ENCODE measurements around the gene PTPRJ.

PTPRJ gene

DNA sequence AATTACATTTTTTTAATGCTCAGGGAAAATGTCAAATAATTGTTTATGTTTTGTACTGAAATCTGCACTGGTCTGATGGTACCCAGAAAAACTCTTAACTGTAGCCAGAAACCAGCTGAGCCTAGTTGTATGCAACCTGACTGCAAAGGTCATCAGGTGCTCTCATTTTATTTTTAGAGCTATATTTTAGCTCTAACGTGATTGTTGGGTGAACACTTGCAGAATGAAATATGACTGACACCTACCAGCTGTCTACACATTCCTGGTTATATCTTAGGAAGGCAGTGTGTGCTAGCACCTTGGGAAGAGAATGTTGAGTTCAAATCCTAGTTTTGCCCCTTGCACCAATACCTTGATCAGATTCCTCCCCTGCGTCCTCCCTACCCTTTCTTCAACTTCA, 23.6 kb downstream of the PTPRJ start:
- Histone ChIP-seq H3K36me3 (ENCODE audit: control insufficient read depth, insufficient read depth, low read length) (no peaks in the 10 kb centered on the region), H3K4me3 (ENCODE audit: insufficient read depth, low read depth, low read length, poor library complexity, severe bottlenecking) (no peak overlapping the region), H3K27ac (ENCODE audit: insufficient read depth, low read length, poor library complexity, severe bottlenecking) (peak overlapping the region; percentile 67), H3K9me3 (ENCODE audit: control insufficient read depth, low read length) (no peaks in the 10 kb centered on the region), H3K27me3 (replicated peaks; ENCODE audit: control insufficient read depth, insufficient read depth, low read length, poor library complexity, severe bottlenecking) (no peaks in the 10 kb centered on the region), H3K4me1 (ENCODE audit: control insufficient read depth, insufficient read depth, low read length, poor library complexity, severe bottlenecking) (peaks cover 75% of the 10 kb centered on the region)
- no peak for DNase-seq

DNA sequence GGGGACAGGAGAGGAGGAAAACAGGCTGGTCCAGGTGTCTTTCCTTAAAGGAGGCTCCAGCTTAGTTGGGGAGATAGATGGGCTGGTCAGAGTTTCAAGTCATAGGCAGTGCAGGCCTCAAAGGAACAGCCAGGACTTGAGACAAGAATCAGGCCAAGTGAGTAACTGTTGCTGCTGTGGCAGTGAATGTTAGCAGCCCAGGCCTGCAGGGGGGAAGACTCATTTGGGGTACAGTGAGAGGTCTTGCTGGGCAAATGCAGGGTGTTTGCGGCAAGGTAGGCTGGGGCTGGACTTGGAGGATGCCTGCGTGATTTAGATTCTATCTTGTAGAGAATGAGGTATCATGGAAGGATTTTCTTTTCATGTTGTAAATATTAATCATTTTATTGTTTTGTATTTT, 24.1 kb downstream of the PTPRJ start:
- H3K4me1 ChIP-seq (ENCODE audit: control insufficient read depth, insufficient read depth, low read length, poor library complexity, severe bottlenecking): peaks cover 79% of the 10 kb centered on the region
- DNase-seq: no peak
- H3K27ac ChIP-seq (ENCODE audit: insufficient read depth, low read length, poor library complexity, severe bottlenecking): peak overlapping the region; percentile 67
- H3K9me3 ChIP-seq (ENCODE audit: control insufficient read depth, low read length): no peaks in the 10 kb centered on the region
- H3K4me3 ChIP-seq (ENCODE audit: insufficient read depth, low read depth, low read length, poor library complexity, severe bottlenecking): no peak overlapping the region
- no peaks in the 10 kb centered on the region for H3K27me3 ChIP-seq (replicated peaks; ENCODE audit: control insufficient read depth, insufficient read depth, low read length, poor library complexity, severe bottlenecking)
- no peaks in the 10 kb centered on the region for H3K36me3 ChIP-seq (ENCODE audit: control insufficient read depth, insufficient read depth, low read length)

DNA sequence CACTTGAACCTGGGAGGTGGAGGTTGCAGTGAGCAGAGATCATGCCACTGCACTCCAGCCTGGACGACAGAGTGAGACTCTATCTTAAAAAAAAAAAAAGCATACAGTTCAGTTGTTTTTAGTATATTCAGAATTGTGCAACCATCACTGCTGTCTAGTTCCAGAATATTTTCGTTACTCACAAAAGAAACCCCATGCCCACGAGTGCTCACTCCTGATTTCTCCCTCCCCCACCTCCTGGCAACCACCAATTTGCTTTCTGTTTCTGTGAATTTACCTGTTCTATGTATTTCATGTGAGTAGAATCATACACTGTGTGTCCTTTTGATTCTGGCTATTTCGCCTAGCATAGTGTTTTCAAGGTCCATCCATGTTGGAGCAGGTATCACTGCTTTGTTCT, 24.8 kb downstream of the PTPRJ start:
- no peak for DNase-seq
- H3K27ac ChIP-seq (ENCODE audit: insufficient read depth, low read length, poor library complexity, severe bottlenecking): peak overlapping the region; percentile 67
- H3K9me3 ChIP-seq (ENCODE audit: control insufficient read depth, low read length): no peaks in the 10 kb centered on the region
- H3K4me1 ChIP-seq (ENCODE audit: control insufficient read depth, insufficient read depth, low read length, poor library complexity, severe bottlenecking): peaks cover 76% of the 10 kb centered on the region
- no peaks in the 10 kb centered on the region for H3K36me3 ChIP-seq (ENCODE audit: control insufficient read depth, insufficient read depth, low read length)
- peak overlapping the region; percentile 41 for H3K4me3 ChIP-seq (ENCODE audit: insufficient read depth, low read depth, low read length, poor library complexity, severe bottlenecking)
- H3K27me3 ChIP-seq (replicated peaks; ENCODE audit: control insufficient read depth, insufficient read depth, low read length, poor library complexity, severe bottlenecking): no peaks in the 10 kb centered on the region

DNA sequence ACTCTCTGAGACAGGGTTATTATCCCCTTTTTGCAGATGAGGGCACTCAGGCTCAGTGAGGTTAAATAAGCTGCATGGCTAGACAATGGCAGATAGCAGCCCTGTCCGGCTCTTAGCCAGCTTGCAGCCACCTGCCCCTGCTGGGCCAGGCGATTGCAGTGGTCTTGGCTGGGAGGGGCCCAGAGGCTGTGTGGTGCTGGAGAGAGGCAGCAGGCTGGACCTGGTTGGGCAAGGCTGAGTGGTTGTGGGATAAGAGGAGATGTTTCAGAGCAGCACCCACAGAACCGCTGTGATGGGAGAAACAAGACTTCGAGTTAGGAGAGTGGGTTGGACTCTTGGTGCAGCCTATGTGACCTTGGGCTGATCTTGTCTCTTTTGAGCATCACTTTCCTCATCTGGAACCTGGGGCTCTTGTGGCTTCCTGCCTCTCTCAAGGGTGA, 25.5 kb downstream of the PTPRJ start:
- no peak for DNase-seq
- no peaks in the 10 kb centered on the region for H3K36me3 ChIP-seq (ENCODE audit: control insufficient read depth, insufficient read depth, low read length)
- peaks cover 69% of the 10 kb centered on the region for H3K4me1 ChIP-seq (ENCODE audit: control insufficient read depth, insufficient read depth, low read length, poor library complexity, severe bottlenecking)
- H3K27ac ChIP-seq (ENCODE audit: insufficient read depth, low read length, poor library complexity, severe bottlenecking): peak overlapping the region; percentile 67
- H3K27me3 ChIP-seq (replicated peaks; ENCODE audit: control insufficient read depth, insufficient read depth, low read length, poor library complexity, severe bottlenecking): no peaks in the 10 kb centered on the region
- no peaks in the 10 kb centered on the region for H3K9me3 ChIP-seq (ENCODE audit: control insufficient read depth, low read length)
- H3K4me3 ChIP-seq (ENCODE audit: insufficient read depth, low read depth, low read length, poor library complexity, severe bottlenecking): peak overlapping the region; percentile 41

DNA sequence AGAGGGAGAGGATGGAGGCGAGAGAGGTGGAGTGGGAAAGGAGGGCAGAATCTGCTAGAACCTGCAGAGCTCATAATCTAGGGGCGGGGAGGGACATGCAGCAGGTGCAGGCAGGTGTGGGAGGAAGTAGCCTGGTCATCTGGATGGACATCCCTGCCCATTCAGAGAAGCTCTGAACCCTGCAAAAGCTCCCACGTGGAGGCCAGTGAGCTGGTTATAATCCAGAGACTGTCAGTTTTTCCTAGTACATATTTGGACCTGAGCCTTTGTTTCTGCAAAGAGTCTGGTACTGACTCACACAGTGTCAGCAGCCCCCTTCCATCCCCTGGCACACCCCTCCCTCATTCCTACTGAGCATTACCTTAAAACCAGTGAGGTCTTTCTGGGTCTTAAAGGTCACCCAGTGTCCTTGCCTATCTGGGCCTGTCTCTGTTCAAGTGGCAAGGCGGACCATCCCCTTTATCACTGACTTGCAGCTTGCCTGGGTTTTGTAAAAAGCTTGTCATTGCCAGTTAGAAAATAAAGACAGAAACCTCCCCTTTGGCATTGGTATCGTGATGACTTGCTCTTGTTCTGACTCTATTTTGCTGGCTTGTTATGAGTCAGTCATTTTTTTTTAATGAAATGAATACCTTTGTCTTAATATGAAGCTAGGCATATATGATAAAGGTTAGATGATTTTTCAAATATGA, 26.1 kb downstream of the PTPRJ start:
- H3K4me1 ChIP-seq (ENCODE audit: control insufficient read depth, insufficient read depth, low read length, poor library complexity, severe bottlenecking): peaks cover 68% of the 10 kb centered on the region
- no peaks in the 10 kb centered on the region for H3K9me3 ChIP-seq (ENCODE audit: control insufficient read depth, low read length)
- no peaks in the 10 kb centered on the region for H3K36me3 ChIP-seq (ENCODE audit: control insufficient read depth, insufficient read depth, low read length)
- H3K27me3 ChIP-seq (replicated peaks; ENCODE audit: control insufficient read depth, insufficient read depth, low read length, poor library complexity, severe bottlenecking): no peaks in the 10 kb centered on the region
- peak overlapping the region; percentile 67 for H3K27ac ChIP-seq (ENCODE audit: insufficient read depth, low read length, poor library complexity, severe bottlenecking)
- no peak overlapping the region for H3K4me3 ChIP-seq (ENCODE audit: insufficient read depth, low read depth, low read length, poor library complexity, severe bottlenecking)
- no peak for DNase-seq

DNA sequence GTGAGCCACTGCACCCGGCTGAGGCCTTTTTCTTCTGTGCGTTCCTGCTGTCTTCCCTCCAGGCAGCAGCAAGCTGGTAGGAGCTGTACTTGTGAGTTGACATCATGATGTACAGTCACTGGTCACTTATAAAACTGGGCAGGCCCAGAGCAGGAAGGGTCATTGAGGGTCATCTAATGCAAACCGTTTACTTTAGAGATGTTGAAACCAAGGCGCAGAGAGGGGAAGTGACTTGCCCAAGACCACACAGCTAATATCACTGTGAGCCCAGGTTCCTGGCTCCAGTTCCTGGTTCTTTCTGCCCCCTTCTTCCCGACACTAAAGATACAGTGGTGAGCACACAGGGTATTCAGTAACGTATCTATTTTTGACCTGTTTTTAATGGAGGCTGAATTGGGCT, 27.3 kb downstream of the PTPRJ start:
- DNase-seq: no peak
- peaks cover 71% of the 10 kb centered on the region for H3K4me1 ChIP-seq (ENCODE audit: control insufficient read depth, insufficient read depth, low read length, poor library complexity, severe bottlenecking)

DNA sequence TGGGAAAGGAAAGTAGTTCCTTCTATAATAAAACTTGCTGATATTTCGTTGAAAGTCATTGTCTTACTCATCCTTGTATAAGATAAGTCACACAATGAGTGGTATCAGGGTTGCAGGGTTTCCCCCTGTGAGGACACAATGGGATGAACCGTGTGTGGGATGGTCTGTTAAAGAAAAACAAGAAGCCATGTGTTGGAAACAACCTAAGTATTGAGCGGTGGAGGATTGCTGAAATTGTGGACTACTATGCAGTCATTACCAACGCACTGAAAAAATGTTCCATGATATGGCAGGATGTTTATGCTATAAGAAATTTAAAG, 28.6 kb downstream of the PTPRJ start:
- Histone ChIP-seq H3K36me3 (ENCODE audit: control insufficient read depth, insufficient read depth, low read length) (no peaks in the 10 kb centered on the region), H3K4me1 (ENCODE audit: control insufficient read depth, insufficient read depth, low read length, poor library complexity, severe bottlenecking) (peaks cover 69% of the 10 kb centered on the region), H3K27me3 (replicated peaks; ENCODE audit: control insufficient read depth, insufficient read depth, low read length, poor library complexity, severe bottlenecking) (no peaks in the 10 kb centered on the region), H3K9me3 (ENCODE audit: control insufficient read depth, low read length) (no peaks in the 10 kb centered on the region), H3K27ac (ENCODE audit: insufficient read depth, low read length, poor library complexity, severe bottlenecking) (no peak overlapping the region), H3K4me3 (ENCODE audit: insufficient read depth, low read depth, low read length, poor library complexity, severe bottlenecking) (no peak overlapping the region)
- DNase-seq: no peak

More for the DNA sequence above, 27.3 kb downstream of the PTPRJ start:
- no peaks in the 10 kb centered on the region for H3K27me3 ChIP-seq (replicated peaks; ENCODE audit: control insufficient read depth, insufficient read depth, low read length, poor library complexity, severe bottlenecking)
- H3K4me3 ChIP-seq (ENCODE audit: insufficient read depth, low read depth, low read length, poor library complexity, severe bottlenecking): no peak overlapping the region
- no peaks in the 10 kb centered on the region for H3K9me3 ChIP-seq (ENCODE audit: control insufficient read depth, low read length)
- H3K27ac ChIP-seq (ENCODE audit: insufficient read depth, low read length, poor library complexity, severe bottlenecking): peak overlapping the region; percentile 67
- H3K36me3 ChIP-seq (ENCODE audit: control insufficient read depth, insufficient read depth, low read length): no peaks in the 10 kb centered on the region

DNA sequence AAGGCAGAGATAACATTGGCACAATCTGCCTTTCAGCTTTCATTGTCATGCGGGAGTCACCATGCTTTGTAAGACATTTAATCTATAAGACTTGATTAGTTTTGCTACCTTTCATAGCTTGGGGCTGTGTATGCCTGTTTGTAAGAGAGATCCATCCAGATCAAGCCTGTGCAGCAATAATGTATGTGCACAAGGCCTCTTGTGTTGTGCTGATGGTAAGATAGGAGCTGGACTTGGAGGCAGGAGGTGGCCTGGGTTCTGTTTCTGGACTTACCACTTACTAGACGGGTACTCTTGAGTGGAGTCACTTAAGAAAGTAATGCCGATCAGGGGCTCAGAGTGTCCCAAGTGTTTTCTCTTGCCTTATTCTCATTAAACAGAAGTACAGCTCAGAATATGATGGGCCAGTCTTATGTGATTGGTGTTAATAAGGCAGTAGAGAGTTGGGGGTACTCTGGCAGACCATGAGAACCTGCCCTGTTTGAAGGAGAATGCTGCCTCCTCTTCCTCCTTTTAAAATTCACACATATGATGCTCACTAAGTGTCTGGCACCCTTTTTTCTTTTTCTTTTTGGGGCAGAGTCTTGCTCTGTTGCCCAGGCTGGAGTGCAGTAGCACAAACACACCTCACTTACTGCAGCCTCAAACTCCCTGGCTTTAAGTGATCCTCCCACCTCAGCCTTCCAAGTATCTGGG, 30.9 kb downstream of the PTPRJ start:
- DNase-seq: no peak
- Histone ChIP-seq H3K27me3 (replicated peaks; ENCODE audit: control insufficient read depth, insufficient read depth, low read length, poor library complexity, severe bottlenecking) (no peaks in the 10 kb centered on the region), H3K36me3 (ENCODE audit: control insufficient read depth, insufficient read depth, low read length) (no peaks in the 10 kb centered on the region), H3K27ac (ENCODE audit: insufficient read depth, low read length, poor library complexity, severe bottlenecking) (peak overlapping the region; percentile 67), H3K4me1 (ENCODE audit: control insufficient read depth, insufficient read depth, low read length, poor library complexity, severe bottlenecking) (peaks cover 68% of the 10 kb centered on the region), H3K4me3 (ENCODE audit: insufficient read depth, low read depth, low read length, poor library complexity, severe bottlenecking) (no peak overlapping the region), H3K9me3 (ENCODE audit: control insufficient read depth, low read length) (no peaks in the 10 kb centered on the region)

DNA sequence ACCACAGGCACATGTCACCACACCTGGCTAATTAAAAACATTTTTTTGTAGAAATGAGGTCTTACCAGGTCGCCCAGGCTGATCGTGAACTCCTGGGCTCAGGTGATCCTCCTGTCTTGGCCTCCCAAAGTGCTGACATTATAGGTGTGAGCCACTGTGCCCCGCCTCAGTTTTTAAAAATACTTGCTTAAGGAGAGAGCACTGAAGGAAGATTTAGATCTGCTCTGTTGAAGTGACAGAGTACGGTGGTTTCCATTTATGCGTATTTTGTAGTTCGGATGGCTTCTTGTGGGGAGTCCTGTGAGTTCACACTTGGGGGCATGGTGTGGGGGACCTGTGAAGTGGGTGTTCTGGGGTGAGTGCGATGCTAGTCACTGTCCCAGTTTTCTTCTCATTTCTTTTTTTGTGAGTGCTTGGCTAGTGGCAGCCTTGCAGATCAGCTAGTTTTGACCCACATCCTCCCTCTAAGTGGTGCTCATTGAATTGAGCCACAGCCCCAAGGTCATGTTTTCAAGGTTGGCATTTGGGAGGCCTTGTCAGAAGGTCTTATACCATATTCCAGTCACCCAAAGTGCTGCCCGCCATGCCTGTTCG, 31.5 kb downstream of the PTPRJ start:
- Histone ChIP-seq H3K4me1 (ENCODE audit: control insufficient read depth, insufficient read depth, low read length, poor library complexity, severe bottlenecking) (peaks cover 68% of the 10 kb centered on the region), H3K36me3 (ENCODE audit: control insufficient read depth, insufficient read depth, low read length) (no peaks in the 10 kb centered on the region), H3K9me3 (ENCODE audit: control insufficient read depth, low read length) (no peaks in the 10 kb centered on the region), H3K4me3 (ENCODE audit: insufficient read depth, low read depth, low read length, poor library complexity, severe bottlenecking) (no peak overlapping the region), H3K27me3 (replicated peaks; ENCODE audit: control insufficient read depth, insufficient read depth, low read length, poor library complexity, severe bottlenecking) (no peaks in the 10 kb centered on the region), H3K27ac (ENCODE audit: insufficient read depth, low read length, poor library complexity, severe bottlenecking) (peak overlapping the region; percentile 67)
- DNase-seq: peak; percentile 41 to 68 (median 58)

DNA sequence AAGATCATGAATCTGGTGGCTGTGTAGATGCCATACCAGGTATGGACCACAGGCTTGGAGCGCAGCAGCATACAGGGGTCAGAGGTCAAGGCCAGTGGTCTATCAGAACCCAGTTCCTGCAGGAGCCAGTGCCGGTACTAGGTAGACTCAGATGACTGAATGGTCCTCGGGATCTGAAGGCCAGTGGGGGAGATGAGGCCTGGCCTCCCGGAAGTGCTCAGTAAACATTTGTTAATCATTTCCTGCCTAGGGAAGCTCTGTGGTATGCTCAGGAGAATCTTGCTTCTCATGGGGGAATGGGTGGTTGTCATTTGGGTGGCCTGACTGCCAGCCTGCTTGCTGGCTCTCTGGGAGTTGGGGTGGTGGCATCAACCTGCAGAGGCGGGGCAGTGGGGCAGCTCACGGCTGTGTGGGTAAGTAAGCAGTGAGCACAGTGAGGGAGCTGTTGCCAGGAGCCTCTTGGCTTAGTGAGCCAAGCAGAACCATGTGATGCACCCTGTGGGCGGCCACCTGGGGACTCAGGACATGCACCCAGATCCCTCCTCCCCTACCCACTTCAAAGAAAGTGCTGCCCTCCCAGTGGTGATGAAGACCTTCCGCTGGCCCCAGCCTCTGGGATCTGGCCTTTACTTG, 33.0 kb downstream of the PTPRJ start:
- H3K27me3 ChIP-seq (replicated peaks; ENCODE audit: control insufficient read depth, insufficient read depth, low read length, poor library complexity, severe bottlenecking): no peaks in the 10 kb centered on the region
- DNase-seq: peak; percentile 51 to 59 (median 55)
- H3K36me3 ChIP-seq (ENCODE audit: control insufficient read depth, insufficient read depth, low read length): no peaks in the 10 kb centered on the region
- peaks cover 78% of the 10 kb centered on the region for H3K4me1 ChIP-seq (ENCODE audit: control insufficient read depth, insufficient read depth, low read length, poor library complexity, severe bottlenecking)
- H3K27ac ChIP-seq (ENCODE audit: insufficient read depth, low read length, poor library complexity, severe bottlenecking): peak overlapping the region; percentile 67
- no peaks in the 10 kb centered on the region for H3K9me3 ChIP-seq (ENCODE audit: control insufficient read depth, low read length)
- peak overlapping the region; percentile 1 for H3K4me3 ChIP-seq (ENCODE audit: insufficient read depth, low read depth, low read length, poor library complexity, severe bottlenecking)
